Measurements from ENCODE around the gene EML5.
A peak's percentile ranks its signal among the peaks of the same experiment; 100 is the strongest.

The EML5 gene

GRCh38 chr14:88799522-88799921, 6.8 kb upstream of the EML5 start:
- H3K4me1 ChIP-seq, result peaks cover 5% of the 10 kb centered on the region
- no peak for TF ChIP-seq CTCF (IDR thresholded peaks at IDR 0.05)
- H3K9ac ChIP-seq, result no peak overlapping the region
- H3K9me3 ChIP-seq (ENCODE audit: control insufficient read depth, low read length), result no peaks in the 10 kb centered on the region
- H3K27me3 ChIP-seq (ENCODE audit: control insufficient read depth, insufficient read depth, low read length), result no peaks in the 10 kb centered on the region
- no peaks in the 10 kb centered on the region for H3K79me2 ChIP-seq
- H3K4me2 ChIP-seq (ENCODE audit: low read length), result no peak overlapping the region
- no peak overlapping the region for H3K27ac ChIP-seq
- H2AFZ ChIP-seq, result no peak overlapping the region
- H3K4me3 ChIP-seq (ENCODE audit: low read depth, low read length), result no peak overlapping the region
- H3K36me3 ChIP-seq (ENCODE audit: control insufficient read depth, insufficient read depth, low read length), result no peaks in the 10 kb centered on the region

GRCh38 chr14:88798156-88798555, 5.4 kb upstream of the EML5 start:
- H3K79me2 ChIP-seq, result no peaks in the 10 kb centered on the region
- H3K9me3 ChIP-seq (ENCODE audit: control insufficient read depth, low read length), result no peaks in the 10 kb centered on the region
- TF ChIP-seq CTCF (IDR thresholded peaks at IDR 0.05), result no peak
- H3K27me3 ChIP-seq (ENCODE audit: control insufficient read depth, insufficient read depth, low read length), result no peaks in the 10 kb centered on the region
- H3K4me3 ChIP-seq (ENCODE audit: low read depth, low read length), result no peak overlapping the region
- no peaks in the 10 kb centered on the region for H3K36me3 ChIP-seq (ENCODE audit: control insufficient read depth, insufficient read depth, low read length)
- H3K4me1 ChIP-seq, result peaks cover 5% of the 10 kb centered on the region
- H3K9ac ChIP-seq, result no peak overlapping the region
- no peak overlapping the region for H3K27ac ChIP-seq
- H2AFZ ChIP-seq, result peak overlapping the region; percentile 9
- H3K4me2 ChIP-seq (ENCODE audit: low read length), result no peak overlapping the region

GRCh38 chr14:88793259-88793625, 489 bp upstream of the EML5 start:
- H3K27ac ChIP-seq, result peak overlapping the region; percentile 66
- no peak overlapping the region for H3K9ac ChIP-seq
- H3K27me3 ChIP-seq (ENCODE audit: control insufficient read depth, insufficient read depth, low read length), result no peaks in the 10 kb centered on the region
- peak overlapping the region; percentile 62 for H3K4me3 ChIP-seq (ENCODE audit: low read depth, low read length)
- peaks cover 7% of the 10 kb centered on the region for H3K4me1 ChIP-seq
- H3K36me3 ChIP-seq (ENCODE audit: control insufficient read depth, insufficient read depth, low read length), result no peaks in the 10 kb centered on the region
- peak overlapping the region; percentile 57 for H3K4me2 ChIP-seq (ENCODE audit: low read length)
- no peaks in the 10 kb centered on the region for H3K9me3 ChIP-seq (ENCODE audit: control insufficient read depth, low read length)
- no peaks in the 10 kb centered on the region for H3K79me2 ChIP-seq
- no peak for TF ChIP-seq CTCF (IDR thresholded peaks at IDR 0.05)
- H2AFZ ChIP-seq, result peak overlapping the region; percentile 93

- Histone ChIP-seq H3K4me3 (ENCODE audit: low read depth, low read length) (peak overlapping the region; percentile 62), H3K4me1 (peaks cover 5% of the 10 kb centered on the region), H3K9ac (no peak overlapping the region), H3K79me2 (no peaks in the 10 kb centered on the region), H3K27ac (peak overlapping the region; percentile 7), H3K4me2 (ENCODE audit: low read length) (peak overlapping the region; percentile 57), H3K9me3 (ENCODE audit: control insufficient read depth, low read length) (no peaks in the 10 kb centered on the region), H3K27me3 (ENCODE audit: control insufficient read depth, insufficient read depth, low read length) (no peaks in the 10 kb centered on the region), H2AFZ (peak overlapping the region; percentile 80), H3K36me3 (ENCODE audit: control insufficient read depth, insufficient read depth, low read length) (no peaks in the 10 kb centered on the region)
- TF ChIP-seq CTCF (IDR thresholded peaks at IDR 0.05), result no peak
Measured at GRCh38 chr14:88791629-88792472, 902 bp downstream of the EML5 start.

- Histone ChIP-seq H3K9me3 (ENCODE audit: control insufficient read depth, low read length) (no peaks in the 10 kb centered on the region), H3K79me2 (no peaks in the 10 kb centered on the region), H3K4me1 (peaks cover 5% of the 10 kb centered on the region), H3K36me3 (ENCODE audit: control insufficient read depth, insufficient read depth, low read length) (no peaks in the 10 kb centered on the region), H3K4me3 (ENCODE audit: low read depth, low read length) (no peak overlapping the region), H3K27me3 (ENCODE audit: control insufficient read depth, insufficient read depth, low read length) (no peaks in the 10 kb centered on the region), H3K4me2 (ENCODE audit: low read length) (no peak overlapping the region), H2AFZ (peak overlapping the region; percentile 80), H3K9ac (no peak overlapping the region), H3K27ac (no peak overlapping the region)
- TF ChIP-seq CTCF (IDR thresholded peaks at IDR 0.05), result no peak
Measured at GRCh38 chr14:88791252-88791621, 1.5 kb downstream of the EML5 start.
